ENCODE measurements around the gene MMEL1.

DNA sequence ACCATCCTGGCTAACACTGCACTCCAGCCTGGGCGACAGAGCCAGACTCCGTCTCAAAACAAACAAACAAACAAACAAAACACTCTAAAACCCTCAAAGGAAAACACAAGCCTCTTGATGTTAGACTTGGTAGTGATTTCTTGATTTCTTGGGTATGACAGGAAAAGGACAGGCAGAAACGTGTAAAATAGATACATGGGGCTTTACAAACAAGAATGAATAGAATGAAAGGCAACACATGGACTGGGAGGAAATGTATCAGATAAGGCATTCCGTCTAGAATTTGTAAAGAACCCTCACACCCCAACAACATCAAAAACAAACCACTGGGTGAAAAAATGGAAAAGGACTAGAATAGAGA is 54.1 kb downstream of the MMEL1 start:
- TF ChIP-seq CTCF (IDR thresholded peaks at IDR 0.05; ENCODE audit: poor library complexity, severe bottlenecking), result no peak
- no peak for TF ChIP-seq POLR2AphosphoS5 (IDR thresholded peaks at IDR 0.05)
- TF ChIP-seq EZH2 (IDR thresholded peaks at IDR 0.05; ENCODE audit: borderline replicate concordance, insufficient read depth, low read length, poor library complexity, severe bottlenecking), result no peak
- no peak for TF ChIP-seq REST (IDR thresholded peaks at IDR 0.05; ENCODE audit: borderline replicate concordance)
- TF ChIP-seq EP300 (conservative IDR thresholded peaks at IDR 0.05; ENCODE audit: poor library complexity, severe bottlenecking), result no peak
- no peak for TF ChIP-seq MXI1 (conservative IDR thresholded peaks at IDR 0.05; ENCODE audit: poor library complexity, severe bottlenecking)
- TF ChIP-seq RAD21 (conservative IDR thresholded peaks at IDR 0.05), result no peak
- no peak for TF ChIP-seq SMC3 (conservative IDR thresholded peaks at IDR 0.05; ENCODE audit: poor library complexity)
- no peak for TF ChIP-seq TAF1 (IDR thresholded peaks at IDR 0.05; ENCODE audit: low read depth)
